ENCODE measurements around the gene COL7A1.

GRCh38 chr3:48528754-48529153 is 66.4 kb downstream of the COL7A1 start:
- TF ChIP-seq, protein P1, sequence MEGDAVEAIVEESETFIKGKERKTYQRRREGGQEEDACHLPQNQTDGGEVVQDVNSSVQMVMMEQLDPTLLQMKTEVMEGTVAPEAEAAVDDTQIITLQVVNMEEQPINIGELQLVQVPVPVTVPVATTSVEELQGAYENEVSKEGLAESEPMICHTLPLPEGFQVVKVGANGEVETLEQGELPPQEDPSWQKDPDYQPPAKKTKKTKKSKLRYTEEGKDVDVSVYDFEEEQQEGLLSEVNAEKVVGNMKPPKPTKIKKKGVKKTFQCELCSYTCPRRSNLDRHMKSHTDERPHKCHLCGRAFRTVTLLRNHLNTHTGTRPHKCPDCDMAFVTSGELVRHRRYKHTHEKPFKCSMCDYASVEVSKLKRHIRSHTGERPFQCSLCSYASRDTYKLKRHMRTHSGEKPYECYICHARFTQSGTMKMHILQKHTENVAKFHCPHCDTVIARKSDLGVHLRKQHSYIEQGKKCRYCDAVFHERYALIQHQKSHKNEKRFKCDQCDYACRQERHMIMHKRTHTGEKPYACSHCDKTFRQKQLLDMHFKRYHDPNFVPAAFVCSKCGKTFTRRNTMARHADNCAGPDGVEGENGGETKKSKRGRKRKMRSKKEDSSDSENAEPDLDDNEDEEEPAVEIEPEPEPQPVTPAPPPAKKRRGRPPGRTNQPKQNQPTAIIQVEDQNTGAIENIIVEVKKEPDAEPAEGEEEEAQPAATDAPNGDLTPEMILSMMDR (conservative IDR thresholded peaks at IDR 0.05 in 1 of 2, IDR thresholded peaks at IDR 0.05 in 1 of 2; ENCODE audit: extremely low read depth in 1 of 2, insufficient read depth in 1 of 2, low read depth in 1 of 2, low read length in 2 of 2): no peak
- TF ChIP-seq EZH2 (IDR thresholded peaks at IDR 0.05; ENCODE audit: borderline replicate concordance, low read length): no peak

Measured in mammary epithelial cell (primary cell).